ENCODE measurements around the gene MIB2. TPM values are rescaled to one million over a fixed set of nuclear protein-coding genes. Genes with fewer than 3 reads are reported as not detected.

MIB2 gene
- total RNA-seq, 1 donor from 2014 or later = 144 TPM

DNA sequence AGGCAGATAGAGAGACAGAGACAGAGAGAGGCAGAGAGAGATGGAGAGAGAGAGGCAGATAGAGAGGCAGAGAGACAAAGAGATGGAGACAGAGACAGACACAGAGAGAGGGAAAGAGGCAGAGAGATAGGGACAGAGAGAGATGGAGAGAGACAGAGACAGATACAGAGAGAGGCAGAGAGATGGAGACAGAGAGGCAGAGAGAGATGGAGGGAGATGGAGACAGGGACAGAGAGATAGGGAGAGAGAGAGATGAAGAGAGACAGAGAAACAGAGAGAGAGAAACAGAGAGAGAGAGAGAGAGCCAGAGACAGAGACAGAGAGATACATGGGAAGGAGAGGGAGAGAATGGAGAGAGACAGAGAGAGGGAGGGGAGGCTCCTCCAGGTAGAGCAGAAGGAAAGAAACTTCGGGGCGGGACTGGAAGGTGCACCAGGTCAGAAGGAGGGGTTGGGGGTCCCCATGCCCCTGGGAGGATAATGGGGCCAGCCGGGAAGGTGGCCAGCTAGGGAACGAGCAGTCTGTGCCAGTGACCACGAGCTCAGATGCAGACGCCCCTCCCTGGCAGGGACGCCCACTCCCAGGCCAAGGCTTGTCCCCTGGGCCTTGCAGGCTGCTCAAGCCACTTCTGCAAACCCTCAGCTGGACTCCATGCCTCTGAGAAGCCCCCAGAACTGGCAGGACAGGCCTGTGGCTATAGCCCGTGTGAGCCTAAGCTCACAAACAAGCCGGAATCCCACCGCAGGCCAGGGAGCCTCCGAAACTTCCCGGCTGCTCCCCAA lies 18.6 kb upstream of the MIB2 start:
- Mint-ChIP-seq H3K4me1 (ENCODE audit: low read depth) (peaks cover 3% of the 10 kb centered on the region), H3K27ac (no peak overlapping the region), H3K9me3 (ENCODE audit: low read depth) (no peaks in the 10 kb centered on the region), H3K4me3 (ENCODE audit: low read depth) (no peak overlapping the region), H3K27me3 (peaks cover 24% of the 10 kb centered on the region), H3K36me3 (ENCODE audit: insufficient read depth) (no peaks in the 10 kb centered on the region)
- no peak for DNase-seq (ENCODE audit: low spot score, unreplicated experiment)
- TF ChIP-seq, protein P1, sequence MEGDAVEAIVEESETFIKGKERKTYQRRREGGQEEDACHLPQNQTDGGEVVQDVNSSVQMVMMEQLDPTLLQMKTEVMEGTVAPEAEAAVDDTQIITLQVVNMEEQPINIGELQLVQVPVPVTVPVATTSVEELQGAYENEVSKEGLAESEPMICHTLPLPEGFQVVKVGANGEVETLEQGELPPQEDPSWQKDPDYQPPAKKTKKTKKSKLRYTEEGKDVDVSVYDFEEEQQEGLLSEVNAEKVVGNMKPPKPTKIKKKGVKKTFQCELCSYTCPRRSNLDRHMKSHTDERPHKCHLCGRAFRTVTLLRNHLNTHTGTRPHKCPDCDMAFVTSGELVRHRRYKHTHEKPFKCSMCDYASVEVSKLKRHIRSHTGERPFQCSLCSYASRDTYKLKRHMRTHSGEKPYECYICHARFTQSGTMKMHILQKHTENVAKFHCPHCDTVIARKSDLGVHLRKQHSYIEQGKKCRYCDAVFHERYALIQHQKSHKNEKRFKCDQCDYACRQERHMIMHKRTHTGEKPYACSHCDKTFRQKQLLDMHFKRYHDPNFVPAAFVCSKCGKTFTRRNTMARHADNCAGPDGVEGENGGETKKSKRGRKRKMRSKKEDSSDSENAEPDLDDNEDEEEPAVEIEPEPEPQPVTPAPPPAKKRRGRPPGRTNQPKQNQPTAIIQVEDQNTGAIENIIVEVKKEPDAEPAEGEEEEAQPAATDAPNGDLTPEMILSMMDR (IDR thresholded peaks at IDR 0.05; ENCODE audit: unreplicated experiment) = no peak

DNA sequence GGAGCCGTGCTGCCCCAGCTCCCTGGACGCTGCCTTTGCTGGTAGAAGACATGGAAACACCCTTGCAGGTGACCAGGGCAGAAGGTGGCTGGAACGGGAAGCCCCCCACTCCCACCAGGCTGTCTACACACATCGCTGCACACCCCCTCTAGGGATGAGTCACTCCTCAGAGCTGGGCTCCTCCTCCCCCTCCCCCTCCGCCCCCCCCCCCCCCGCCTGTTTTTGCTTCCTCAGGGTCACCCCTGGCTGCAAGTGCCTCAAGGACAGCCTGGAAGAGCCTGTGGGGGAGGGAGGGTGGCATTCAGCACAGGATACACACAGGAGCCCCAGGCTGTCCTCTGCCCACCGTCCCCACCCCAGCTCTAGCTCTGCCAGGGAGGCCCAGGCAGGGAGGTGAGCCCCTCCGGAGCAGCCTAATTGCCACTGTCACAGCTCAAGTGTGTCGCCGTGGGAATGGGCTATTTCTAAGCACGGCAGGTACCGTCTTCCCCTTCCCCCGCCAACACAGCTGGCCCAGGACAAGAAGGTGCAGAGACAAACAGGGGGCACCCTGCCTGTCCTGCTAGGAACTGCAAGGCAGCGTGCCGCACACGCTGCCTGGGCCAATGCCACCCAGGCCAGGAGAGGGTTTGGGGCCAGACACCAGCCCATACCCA lies 17.9 kb upstream of the MIB2 start:
- H3K27ac Mint-ChIP-seq = peak overlapping the region; percentile 45
- H3K27me3 Mint-ChIP-seq = peaks cover 27% of the 10 kb centered on the region
- no peak for DNase-seq (ENCODE audit: low spot score, unreplicated experiment)
- TF ChIP-seq, protein P1 (IDR thresholded peaks at IDR 0.05; ENCODE audit: unreplicated experiment) = peak; percentile 35
- peaks cover 3% of the 10 kb centered on the region for H3K4me1 Mint-ChIP-seq (ENCODE audit: low read depth)
- H3K4me3 Mint-ChIP-seq (ENCODE audit: low read depth) = peak overlapping the region; percentile 11
- no peaks in the 10 kb centered on the region for H3K9me3 Mint-ChIP-seq (ENCODE audit: low read depth)
- H3K36me3 Mint-ChIP-seq (ENCODE audit: insufficient read depth) = no peaks in the 10 kb centered on the region

GRCh38 chr1:1598051-1598719 lies 17.1 kb upstream of the MIB2 start:
- Mint-ChIP-seq H3K27ac (peak overlapping the region; percentile 45), H3K9me3 (ENCODE audit: low read depth) (no peaks in the 10 kb centered on the region), H3K36me3 (ENCODE audit: insufficient read depth) (no peaks in the 10 kb centered on the region), H3K4me3 (ENCODE audit: low read depth) (peak overlapping the region; percentile 72), H3K4me1 (ENCODE audit: low read depth) (peaks cover 3% of the 10 kb centered on the region), H3K27me3 (peaks cover 35% of the 10 kb centered on the region)
- TF ChIP-seq, protein P1 (IDR thresholded peaks at IDR 0.05; ENCODE audit: unreplicated experiment) = no peak
- DNase-seq (ENCODE audit: low spot score, unreplicated experiment) = no peak

GRCh38 chr1:1598720-1599029 lies 16.6 kb upstream of the MIB2 start:
- Mint-ChIP-seq H3K4me3 (ENCODE audit: low read depth) (peak overlapping the region; percentile 72), H3K4me1 (ENCODE audit: low read depth) (peaks cover 3% of the 10 kb centered on the region), H3K27me3 (peaks cover 39% of the 10 kb centered on the region), H3K27ac (peak overlapping the region; percentile 85), H3K36me3 (ENCODE audit: insufficient read depth) (no peaks in the 10 kb centered on the region), H3K9me3 (ENCODE audit: low read depth) (no peaks in the 10 kb centered on the region)
- DNase-seq (ENCODE audit: low spot score, unreplicated experiment) = no peak
- TF ChIP-seq, protein P1 (IDR thresholded peaks at IDR 0.05; ENCODE audit: unreplicated experiment) = no peak
